GM18502 (cell line): ENCODE data around the gene GNAO1.
A peak's percentile ranks its signal among the peaks of the same experiment; 100 is the strongest.

Source experiments
- ATAC-seq: cut with Tn5 transposase; IDR thresholded peaks from one replicate; pipeline ENCODE4 v1.9.1; 2021; ENCODE audit warnings: mild to moderate bottlenecking; ENCODE audit not compliant: unreplicated experiment, poor library complexity

The GNAO1 gene

GRCh38 chr16:56356276-56357240, 165.3 kb downstream of the GNAO1 start:
- ATAC-seq = peak; percentile 93

- ATAC-seq = peak; percentile 9
These were observed 166.0 kb downstream of the GNAO1 start for GRCh38 chr16:56357241-56357764.

DNA sequence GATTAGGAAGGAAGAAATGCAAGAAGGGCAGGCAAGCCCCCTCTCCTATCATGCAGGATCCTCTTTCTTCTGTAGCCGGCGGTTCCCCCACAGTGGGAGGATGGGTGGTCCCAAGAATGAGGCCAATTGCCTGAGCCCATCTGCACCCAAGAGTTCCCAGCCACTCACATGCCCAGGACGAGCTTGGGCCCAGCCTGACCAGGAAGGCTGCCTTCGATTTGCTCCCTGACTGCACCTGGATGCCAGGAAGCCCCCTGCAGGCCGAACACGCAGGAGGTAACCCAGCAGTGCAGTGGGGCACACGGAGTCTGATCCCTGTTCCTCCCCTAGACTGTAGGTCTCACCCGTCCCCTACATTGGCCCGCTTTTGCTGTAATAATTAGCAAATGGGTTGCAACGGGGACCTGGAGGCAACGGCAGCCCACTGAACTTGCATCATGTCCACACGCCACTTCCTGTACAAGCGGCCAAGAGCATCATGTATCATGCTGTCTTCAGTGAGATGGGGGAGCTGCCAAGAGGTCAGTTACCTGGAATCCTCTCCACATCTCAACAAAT, 166.6 kb downstream of the GNAO1 start:
- no peak for ATAC-seq

DNA sequence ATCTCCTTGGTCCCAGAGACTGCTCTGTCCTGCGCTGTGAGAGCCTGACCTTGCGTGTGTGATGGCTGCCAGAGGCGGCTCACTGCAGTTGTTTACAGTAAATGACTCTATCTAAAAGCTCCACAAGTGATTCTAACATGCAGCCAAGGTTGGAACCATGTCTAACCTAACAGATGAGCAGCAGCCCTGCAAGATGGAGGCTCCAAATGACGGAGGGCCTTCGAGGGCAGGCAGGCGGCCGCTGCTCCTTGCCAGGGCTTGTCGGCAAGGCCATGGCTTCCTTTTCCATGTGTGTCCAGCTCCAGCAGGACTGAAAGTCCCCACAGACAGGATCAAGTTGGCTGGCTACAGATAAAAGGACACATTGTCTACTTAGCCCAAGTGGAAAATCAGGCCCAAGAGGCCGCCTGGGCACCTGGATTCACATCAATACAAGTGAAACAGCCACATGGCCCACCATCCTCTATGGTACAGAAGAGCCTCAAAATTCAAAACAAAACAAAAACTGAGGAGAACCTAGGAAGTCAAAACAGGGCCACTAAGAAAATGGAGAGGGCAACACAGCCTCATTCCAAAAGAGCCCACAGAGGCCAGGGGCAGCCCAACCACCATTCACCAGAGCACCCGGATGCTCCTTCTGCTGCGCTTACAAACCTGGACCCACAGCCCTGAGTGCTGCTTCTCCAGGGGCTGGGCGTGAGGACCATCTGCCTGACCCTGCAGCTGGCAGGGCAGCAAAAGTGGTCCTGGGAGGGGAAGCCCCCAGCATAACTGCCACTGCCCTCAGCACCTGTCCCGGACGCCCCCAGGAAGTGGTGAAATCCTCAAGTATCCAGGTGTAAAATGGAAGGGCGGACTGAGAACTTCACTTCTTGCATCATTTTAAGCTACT, 169.1 kb downstream of the GNAO1 start:
- ATAC-seq = no peak

GRCh38 chr16:56362057-56362655, 170.9 kb downstream of the GNAO1 start:
- ATAC-seq = no peak

DNA sequence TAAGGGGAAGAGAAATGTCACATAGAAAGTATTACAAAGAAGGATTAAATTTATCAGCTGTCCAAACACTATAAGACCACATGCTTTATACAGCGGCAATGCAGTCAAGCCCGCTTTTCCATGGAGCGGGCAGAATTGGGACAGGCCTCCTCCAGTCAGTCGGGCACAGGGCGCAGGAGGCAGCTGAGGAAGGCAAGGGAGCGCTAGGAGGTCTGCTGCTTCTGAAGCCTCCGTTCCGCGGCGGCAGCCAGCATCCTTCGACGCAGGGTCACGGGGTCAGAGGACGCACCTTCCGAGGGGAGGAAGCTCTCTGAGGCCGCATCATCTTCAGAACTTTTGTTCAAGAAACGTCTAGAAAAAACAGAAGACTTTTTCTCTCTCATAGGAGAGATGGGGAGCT, 171.4 kb downstream of the GNAO1 start:
- ATAC-seq = no peak

- no peak for ATAC-seq
These were observed 172.0 kb downstream of the GNAO1 start for GRCh38 chr16:56363181-56363716.

- ATAC-seq = no peak
These were observed 172.7 kb downstream of the GNAO1 start for GRCh38 chr16:56363781-56364565.

DNA sequence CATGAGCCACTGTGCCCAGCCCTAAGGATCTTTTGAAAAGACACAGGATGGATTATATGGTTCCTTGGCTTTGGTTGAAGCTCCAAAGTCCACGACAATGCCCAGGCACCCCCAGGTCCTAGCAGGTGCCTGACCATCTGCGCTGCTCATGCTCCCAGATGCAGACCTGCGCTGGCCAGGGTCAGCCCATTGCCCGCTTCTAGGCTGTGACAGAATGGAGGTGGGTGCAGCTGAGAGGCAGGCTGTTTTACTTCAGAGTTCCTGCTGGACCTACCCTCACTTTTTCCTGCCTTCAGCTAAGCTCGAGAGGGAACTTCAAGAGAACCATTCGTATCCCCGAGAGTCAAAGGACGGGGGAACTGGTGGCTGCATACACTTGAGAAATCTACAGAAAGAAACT, 173.6 kb downstream of the GNAO1 start:
- ATAC-seq = no peak

DNA sequence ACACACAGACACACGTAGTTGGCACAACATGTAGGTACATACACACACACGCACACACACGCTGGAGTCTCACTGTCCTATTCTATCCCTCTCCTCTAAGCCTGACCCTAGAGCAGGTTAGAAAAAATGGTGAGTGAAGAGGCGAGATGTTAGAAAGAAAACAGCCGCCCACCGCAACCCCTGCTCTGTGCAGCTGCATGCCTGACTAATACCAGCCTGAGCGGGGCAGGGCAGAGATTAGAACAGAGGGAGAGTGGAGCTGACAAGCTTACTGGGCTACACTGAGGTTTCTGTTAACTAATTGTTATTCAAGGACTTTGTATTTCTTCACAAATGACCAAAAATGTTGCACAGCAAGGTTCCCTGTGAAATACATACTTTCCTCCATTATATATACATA, 174.3 kb downstream of the GNAO1 start:
- no peak for ATAC-seq

- ATAC-seq = no peak
These were observed 175.7 kb downstream of the GNAO1 start for GRCh38 chr16:56366945-56367344.

GRCh38 chr16:56367764-56368163, 176.5 kb downstream of the GNAO1 start:
- ATAC-seq = no peak

- ATAC-seq = no peak
These were observed 177.3 kb downstream of the GNAO1 start for GRCh38 chr16:56368545-56368944.

DNA sequence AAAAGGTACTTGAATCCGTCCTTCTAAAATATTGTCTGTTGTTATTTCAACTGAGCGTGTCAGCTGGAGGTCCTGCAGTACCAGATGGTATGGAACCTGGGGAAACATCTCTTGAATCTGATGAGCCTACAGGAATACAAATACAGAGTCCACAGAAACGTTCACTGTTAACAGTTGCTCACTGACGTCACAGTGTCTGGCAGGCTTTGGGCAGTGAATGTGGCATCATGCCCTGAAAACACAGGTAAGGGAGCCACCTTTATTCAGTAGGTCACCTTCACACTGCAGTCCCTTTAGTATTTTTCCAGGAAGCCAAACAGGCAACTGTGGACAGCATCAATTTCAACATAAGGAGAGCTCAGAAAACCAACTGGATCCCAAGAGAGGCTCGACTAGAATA, 177.9 kb downstream of the GNAO1 start:
- no peak for ATAC-seq

DNA sequence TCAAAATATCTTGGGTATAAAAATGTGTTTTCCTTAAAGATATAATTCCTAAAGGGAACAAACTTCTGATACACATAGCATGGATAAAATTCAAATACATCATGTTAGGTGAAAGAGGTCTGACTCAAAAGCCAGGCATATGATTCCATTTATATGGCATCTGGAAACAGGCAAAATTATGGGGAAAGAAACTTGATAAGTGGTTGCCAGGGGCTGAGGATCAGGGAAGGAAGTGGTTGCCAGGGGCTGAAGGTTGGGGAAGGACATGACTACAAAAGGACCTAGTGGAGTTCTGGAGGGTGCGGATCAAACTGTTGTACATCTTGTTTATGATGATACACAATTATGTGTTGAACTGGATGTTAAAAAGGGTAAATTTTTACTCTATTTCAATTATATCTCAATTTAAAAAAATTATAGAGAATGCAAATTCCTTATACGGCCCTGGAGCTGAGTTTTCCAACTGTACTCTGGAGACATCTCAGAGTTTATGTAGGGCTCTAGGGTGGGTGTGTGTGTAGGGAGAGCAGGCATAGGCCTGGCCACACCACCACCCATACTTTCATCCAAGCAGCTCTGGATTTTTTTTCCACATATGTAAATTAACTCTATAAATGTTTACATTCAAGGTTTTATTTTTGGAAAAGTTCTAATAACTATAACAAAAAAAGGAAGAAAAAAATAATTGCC, 179.0 kb downstream of the GNAO1 start:
- ATAC-seq = no peak

DNA sequence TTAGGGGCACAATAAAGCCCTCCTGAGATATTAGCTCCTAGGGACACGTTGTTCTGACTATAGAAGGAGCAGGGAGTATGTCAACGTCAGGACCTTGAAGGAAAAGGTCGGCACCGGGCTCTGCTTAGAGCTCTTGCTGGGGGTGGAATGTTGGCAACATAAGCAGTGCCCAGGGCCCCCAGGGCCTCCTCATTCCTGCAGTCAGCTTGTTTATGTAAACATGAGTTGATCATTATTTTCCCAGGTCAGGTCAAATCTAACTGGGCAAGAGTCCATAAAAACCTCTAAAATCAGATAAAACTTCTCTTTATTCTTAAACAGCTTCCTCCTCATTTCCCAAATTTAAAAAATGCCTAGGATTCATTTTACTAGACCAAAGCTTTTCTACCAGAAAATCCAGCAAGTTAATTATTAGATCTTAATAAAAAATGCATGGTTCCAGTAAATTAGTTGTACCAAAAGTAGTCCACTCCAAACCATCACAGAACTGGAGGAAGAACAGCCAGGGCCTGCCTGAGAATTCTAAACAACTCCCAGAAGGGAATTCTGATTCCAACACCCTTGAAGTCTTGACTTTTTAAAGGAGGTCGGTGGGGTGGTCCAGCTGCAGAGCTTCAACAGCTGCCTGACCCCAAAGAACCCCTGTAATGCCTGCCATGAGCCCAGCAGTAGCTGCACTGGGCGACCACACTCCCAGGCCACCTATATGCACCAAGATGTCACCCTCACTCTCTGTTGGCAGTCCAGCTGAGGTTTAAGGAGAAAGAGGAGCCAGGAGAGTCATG, 179.8 kb downstream of the GNAO1 start:
- ATAC-seq = no peak

DNA sequence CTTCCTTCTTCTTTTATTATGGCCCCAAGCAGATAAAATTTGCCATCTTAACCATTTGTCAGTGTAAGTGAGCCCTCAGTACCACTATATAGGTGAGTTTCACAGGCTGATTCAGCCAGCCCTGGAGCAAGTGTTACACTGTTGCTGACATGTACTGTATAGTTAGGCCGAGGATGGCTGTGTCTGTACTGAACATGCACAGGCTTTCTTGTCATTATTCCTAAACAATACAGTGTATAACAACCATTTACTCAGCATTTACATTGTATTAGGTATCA, 180.3 kb downstream of the GNAO1 start:
- ATAC-seq = no peak

GRCh38 chr16:56372013-56372634, 180.8 kb downstream of the GNAO1 start:
- no peak for ATAC-seq
